Measurements from ENCODE around the gene CLMN. TPM values are rescaled to one million over a fixed set of nuclear protein-coding genes. Genes with fewer than 3 reads are reported as not detected.

Gene CLMN
- total and polyA plus RNA-seq, 2 of the 8 experiments (the other 6 are each of a cell fraction or from before 2014, with no cell fraction given), result 1.6 to 8.2 TPM

DNA sequence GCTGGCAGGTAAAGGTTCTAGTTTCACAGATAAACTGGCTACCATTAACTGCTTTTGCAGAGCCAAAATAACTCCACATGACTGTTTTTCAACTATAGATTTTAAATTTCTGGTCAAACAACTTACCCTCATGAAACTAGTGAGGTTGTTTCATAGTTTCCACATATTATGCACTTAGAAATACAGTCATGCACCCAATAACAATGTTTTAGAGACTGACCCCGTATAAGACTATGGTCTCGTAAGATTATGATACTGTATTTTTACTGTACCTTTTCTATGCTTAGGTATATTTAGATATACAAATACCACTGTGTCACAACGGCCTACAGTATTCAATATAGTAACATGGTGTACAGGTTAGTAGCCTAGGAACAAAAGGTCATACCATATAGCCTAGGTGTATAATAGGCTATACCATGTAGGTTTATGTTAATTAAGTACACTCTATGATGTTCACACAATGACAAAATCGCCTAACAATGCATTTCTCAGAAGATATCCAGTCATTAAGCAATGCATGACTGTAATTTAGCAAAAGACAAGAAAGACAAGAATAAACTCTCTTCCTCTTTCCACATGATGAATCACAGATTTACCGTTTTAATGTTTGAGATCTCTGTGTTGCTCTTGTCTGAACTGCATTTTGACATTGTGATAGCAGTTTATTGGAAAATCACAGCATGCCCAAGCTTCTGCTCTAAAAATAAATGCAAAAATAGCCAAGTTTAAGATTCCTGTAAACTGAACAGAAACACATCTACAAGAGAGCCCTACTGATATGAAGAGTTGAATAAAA, 179.4 kb downstream of the CLMN start (continued):
- no peak for TF ChIP-seq CHD2 (IDR thresholded peaks at IDR 0.05; ENCODE audit: low read length)
- no peak for TF ChIP-seq CTBP2 (IDR thresholded peaks at IDR 0.05; ENCODE audit: borderline replicate concordance, insufficient read depth, insufficient read length, low read length)
- TF ChIP-seq HDAC6 (IDR thresholded peaks at IDR 0.05; ENCODE audit: low read depth, low read length), result no peak
- TF ChIP-seq, protein P1, sequence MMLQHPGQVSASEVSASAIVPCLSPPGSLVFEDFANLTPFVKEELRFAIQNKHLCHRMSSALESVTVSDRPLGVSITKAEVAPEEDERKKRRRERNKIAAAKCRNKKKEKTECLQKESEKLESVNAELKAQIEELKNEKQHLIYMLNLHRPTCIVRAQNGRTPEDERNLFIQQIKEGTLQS (IDR thresholded peaks at IDR 0.05; ENCODE audit: insufficient read depth, low read depth, low read length), result no peak
- TF ChIP-seq EP300 (IDR thresholded peaks at IDR 0.05; ENCODE audit: borderline replicate concordance in 1 of 2, low read depth in 2 of 2, low read length in 2 of 2), result no peak

Measured in H1 (cell line).